HL-60 (cell line): Measurements from ENCODE around the gene CYP24A1.

ENCODE experiments used
- DNase-seq, 2 experiments: peaks; one replicate each; pipeline ENCODE4 v3.0.0-alpha.2; 2010 to 2020; ENCODE audit warnings: low read depth in 1 of 2, low spot score in 1 of 2
- H3K27ac ChIP-seq: fragments of 250-450 bp; sonication (Bioruptor Pico); replicated peaks from 2 replicates; pipeline ENCODE4 v1.5.1; 2020; ENCODE audit warnings: mild to moderate bottlenecking, moderate library complexity
- H3K27me3 ChIP-seq: fragments of 250-450 bp; sonication (Bioruptor Pico); 2 replicates; pipeline ENCODE4 v1.5.1; 2021; ENCODE audit warnings: mild to moderate bottlenecking, moderate library complexity; ENCODE audit not compliant: insufficient read depth, poor library complexity, severe bottlenecking
- H3K4me3 ChIP-seq: replicated peaks from 2 replicates; pipeline ENCODE4 v1.5.1; 2011; ENCODE audit warnings: mild to moderate bottlenecking, control low read depth, low read length; ENCODE audit not compliant: insufficient read depth
- CTCF ChIP-seq: IDR thresholded peaks from one replicate; pipeline ENCODE4 v1.5.1; 2011; ENCODE audit warnings: low read length, control low read depth, inconsistent platforms; ENCODE audit not compliant: insufficient read depth
- GABPA ChIP-seq: IDR thresholded peaks from 2 replicates; pipeline ENCODE4 v1.6.1; 2012; ENCODE audit warnings: low read depth
- POLR2AphosphoS5 ChIP-seq: IDR thresholded peaks from 2 replicates; pipeline ENCODE4 v1.6.1; 2012; ENCODE audit warnings: low read depth
- SPI1 ChIP-seq: IDR thresholded peaks from 2 replicates; pipeline ENCODE4 v1.6.1; 2012; ENCODE audit warnings: low read depth, mild to moderate bottlenecking, borderline replicate concordance
- TF ChIP-seq, protein P1 (sequence below): IDR thresholded peaks from 2 replicates; pipeline ENCODE4 v1.6.1; 2012; ENCODE audit warnings: low read depth; ENCODE audit not compliant: insufficient replicate concordance

The CYP24A1 gene

DNA sequence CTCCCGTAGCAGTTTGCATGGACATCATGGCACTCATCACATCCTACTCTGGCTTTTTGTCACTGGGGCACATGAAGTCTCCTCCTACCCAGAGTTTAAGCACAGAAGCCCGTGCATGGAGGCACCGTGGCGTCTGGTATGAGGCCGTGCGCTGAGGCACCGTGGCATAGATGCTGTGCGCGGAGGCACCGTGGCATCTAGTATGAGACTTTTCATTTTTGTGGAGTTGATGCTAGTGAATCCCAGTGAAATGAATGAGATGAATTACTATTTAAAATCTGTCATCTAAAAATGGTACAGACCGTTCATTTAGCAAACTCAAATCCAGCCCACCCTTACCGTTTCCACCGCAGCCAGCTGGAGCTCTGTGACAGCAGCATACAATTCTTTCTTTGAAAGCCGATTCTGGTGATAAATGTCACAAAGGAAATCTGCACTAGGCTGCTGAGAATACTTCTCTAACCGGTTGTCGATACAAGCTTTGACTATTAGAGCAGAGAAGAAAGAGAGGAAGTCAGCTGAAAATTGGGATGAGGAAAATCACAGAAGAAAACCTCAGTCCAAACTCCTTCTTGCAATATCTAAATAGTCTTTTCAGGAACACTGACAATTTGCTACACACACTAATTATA is 11.3 kb downstream of the CYP24A1 start:
- TF ChIP-seq GABPA, result no peak
- no peak for TF ChIP-seq POLR2AphosphoS5
- TF ChIP-seq, protein P1, sequence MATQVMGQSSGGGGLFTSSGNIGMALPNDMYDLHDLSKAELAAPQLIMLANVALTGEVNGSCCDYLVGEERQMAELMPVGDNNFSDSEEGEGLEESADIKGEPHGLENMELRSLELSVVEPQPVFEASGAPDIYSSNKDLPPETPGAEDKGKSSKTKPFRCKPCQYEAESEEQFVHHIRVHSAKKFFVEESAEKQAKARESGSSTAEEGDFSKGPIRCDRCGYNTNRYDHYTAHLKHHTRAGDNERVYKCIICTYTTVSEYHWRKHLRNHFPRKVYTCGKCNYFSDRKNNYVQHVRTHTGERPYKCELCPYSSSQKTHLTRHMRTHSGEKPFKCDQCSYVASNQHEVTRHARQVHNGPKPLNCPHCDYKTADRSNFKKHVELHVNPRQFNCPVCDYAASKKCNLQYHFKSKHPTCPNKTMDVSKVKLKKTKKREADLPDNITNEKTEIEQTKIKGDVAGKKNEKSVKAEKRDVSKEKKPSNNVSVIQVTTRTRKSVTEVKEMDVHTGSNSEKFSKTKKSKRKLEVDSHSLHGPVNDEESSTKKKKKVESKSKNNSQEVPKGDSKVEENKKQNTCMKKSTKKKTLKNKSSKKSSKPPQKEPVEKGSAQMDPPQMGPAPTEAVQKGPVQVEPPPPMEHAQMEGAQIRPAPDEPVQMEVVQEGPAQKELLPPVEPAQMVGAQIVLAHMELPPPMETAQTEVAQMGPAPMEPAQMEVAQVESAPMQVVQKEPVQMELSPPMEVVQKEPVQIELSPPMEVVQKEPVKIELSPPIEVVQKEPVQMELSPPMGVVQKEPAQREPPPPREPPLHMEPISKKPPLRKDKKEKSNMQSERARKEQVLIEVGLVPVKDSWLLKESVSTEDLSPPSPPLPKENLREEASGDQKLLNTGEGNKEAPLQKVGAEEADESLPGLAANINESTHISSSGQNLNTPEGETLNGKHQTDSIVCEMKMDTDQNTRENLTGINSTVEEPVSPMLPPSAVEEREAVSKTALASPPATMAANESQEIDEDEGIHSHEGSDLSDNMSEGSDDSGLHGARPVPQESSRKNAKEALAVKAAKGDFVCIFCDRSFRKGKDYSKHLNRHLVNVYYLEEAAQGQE, result no peak
- no peak for TF ChIP-seq SPI1
- no peak for TF ChIP-seq CTCF
- Histone ChIP-seq H3K27ac (no peak overlapping the region), H3K27me3 (peaks cover 8% of the 10 kb centered on the region), H3K4me3 (no peak overlapping the region)
- DNase-seq, result no peak

- no peak for DNase-seq
- no peak overlapping the region for H3K27ac ChIP-seq
- no peak for TF ChIP-seq CTCF
- TF ChIP-seq, protein P1, result no peak
- H3K27me3 ChIP-seq, result peaks cover 8% of the 10 kb centered on the region
- no peak overlapping the region for H3K4me3 ChIP-seq
Measured at GRCh38 chr20:54161821-54162149, 12.0 kb downstream of the CYP24A1 start.

DNA sequence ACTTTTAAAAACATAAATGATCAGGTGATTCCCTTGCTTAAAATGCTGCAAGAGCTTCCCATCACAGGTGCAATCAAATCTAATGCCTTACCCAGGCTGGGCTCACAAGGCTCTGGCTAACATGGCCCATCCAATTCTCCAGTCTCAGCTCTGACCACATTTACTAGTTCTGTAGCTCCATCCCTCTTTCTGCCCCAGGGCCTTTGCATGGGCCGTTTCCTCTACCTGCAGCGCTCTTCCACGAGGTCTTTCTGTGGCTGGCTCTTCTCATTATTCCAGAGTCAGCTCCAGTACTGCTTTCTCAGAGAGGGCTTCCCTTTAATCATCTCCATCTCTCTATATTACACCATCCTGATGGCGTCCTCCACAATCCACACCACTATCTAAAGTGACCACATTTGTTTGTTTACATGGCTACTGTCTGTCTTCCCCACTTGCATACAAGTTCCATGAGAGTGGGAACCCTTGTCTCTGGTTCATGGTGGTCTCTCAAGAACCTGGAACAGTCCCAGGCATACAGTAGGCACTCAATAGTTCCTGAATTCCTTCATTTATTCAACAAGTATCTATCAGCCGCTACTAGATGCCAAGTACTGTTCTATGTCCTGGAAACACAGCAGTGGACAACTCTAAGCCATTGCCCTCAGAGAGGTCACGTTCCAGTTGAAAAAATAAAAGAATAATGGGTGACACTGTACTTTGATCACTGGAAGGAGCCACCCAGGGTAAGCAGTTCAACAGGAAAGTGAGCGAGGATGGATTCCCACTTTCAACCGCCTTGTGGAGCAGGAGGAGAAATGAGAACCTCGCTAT is 12.6 kb downstream of the CYP24A1 start:
- H3K4me3 ChIP-seq, result no peak overlapping the region
- no peak for DNase-seq
- peaks cover 5% of the 10 kb centered on the region for H3K27me3 ChIP-seq
- no peak overlapping the region for H3K27ac ChIP-seq
- TF ChIP-seq GABPA (no peak), CTCF (no peak), POLR2AphosphoS5 (no peak), SPI1 (no peak)
- TF ChIP-seq, protein P1, result no peak
